HFFc6 (cell line): ENCODE data around the gene HCFC2. TPM values are rescaled to one million over a fixed set of nuclear protein-coding genes. Genes with fewer than 3 reads are reported as not detected.

Source experiments
- DNase-seq: peaks from one replicate; pipeline ENCODE4 v3.0.0-alpha.2; 2018
- H3K27ac Mint-ChIP-seq: 2 replicates; pipeline ENCODE4 v1.8.0; 2020; ENCODE audit warnings: mild to moderate bottlenecking, mixed read lengths
- H3K27me3 Mint-ChIP-seq: 2 replicates; pipeline ENCODE4 v1.8.0; 2021; ENCODE audit warnings: mild to moderate bottlenecking, moderate library complexity, mixed read lengths; ENCODE audit not compliant: insufficient read depth
- H3K36me3 Mint-ChIP-seq: 2 replicates; pipeline ENCODE4 v1.8.0; 2021; ENCODE audit warnings: low read depth, mixed read lengths
- H3K4me1 Mint-ChIP-seq: 2 replicates; pipeline ENCODE4 v1.8.0; 2020; ENCODE audit warnings: low read depth, mixed read lengths
- H3K4me3 Mint-ChIP-seq: 2 replicates; pipeline ENCODE4 v1.8.0; 2020; ENCODE audit warnings: mild to moderate bottlenecking, moderate library complexity, mixed read lengths
- H3K9me3 Mint-ChIP-seq: 2 replicates; pipeline ENCODE4 v1.8.0; 2020; ENCODE audit warnings: mild to moderate bottlenecking, mixed read lengths
- total RNA-seq, 6 experiments: library from RNA; stranded (reverse); fragmentation: NEBNext Ultra II Directional; extraction: Animal tissue kit (Norgen Biotek cat#: 25700); gene quantifications; 2 replicates in 1 of 6; 3 replicates in 5 of 6; pipeline ENCODE4 v1.2.3, GENCODE V29; 2021
- TF ChIP-seq, protein P1 (sequence below): fragments of 200-600 bp; sonication (generic); IDR thresholded peaks from 2 replicates; pipeline ENCODE4 v1.5.0; 2021; ENCODE audit warnings: antibody characterized with exemption, mild to moderate bottlenecking

Gene HCFC2
- total RNA-seq, 6 experiments from 2014 or later, result 19.6 to 23.8 (median 21.9) TPM

- no peaks in the 10 kb centered on the region for H3K36me3 Mint-ChIP-seq
- H3K4me3 Mint-ChIP-seq, result no peak overlapping the region
- H3K9me3 Mint-ChIP-seq, result no peaks in the 10 kb centered on the region
- no peak for DNase-seq
- no peaks in the 10 kb centered on the region; the same call in 1 of the 2 replicates for H3K27me3 Mint-ChIP-seq
- H3K27ac Mint-ChIP-seq, result no peak overlapping the region
- TF ChIP-seq, protein P1, sequence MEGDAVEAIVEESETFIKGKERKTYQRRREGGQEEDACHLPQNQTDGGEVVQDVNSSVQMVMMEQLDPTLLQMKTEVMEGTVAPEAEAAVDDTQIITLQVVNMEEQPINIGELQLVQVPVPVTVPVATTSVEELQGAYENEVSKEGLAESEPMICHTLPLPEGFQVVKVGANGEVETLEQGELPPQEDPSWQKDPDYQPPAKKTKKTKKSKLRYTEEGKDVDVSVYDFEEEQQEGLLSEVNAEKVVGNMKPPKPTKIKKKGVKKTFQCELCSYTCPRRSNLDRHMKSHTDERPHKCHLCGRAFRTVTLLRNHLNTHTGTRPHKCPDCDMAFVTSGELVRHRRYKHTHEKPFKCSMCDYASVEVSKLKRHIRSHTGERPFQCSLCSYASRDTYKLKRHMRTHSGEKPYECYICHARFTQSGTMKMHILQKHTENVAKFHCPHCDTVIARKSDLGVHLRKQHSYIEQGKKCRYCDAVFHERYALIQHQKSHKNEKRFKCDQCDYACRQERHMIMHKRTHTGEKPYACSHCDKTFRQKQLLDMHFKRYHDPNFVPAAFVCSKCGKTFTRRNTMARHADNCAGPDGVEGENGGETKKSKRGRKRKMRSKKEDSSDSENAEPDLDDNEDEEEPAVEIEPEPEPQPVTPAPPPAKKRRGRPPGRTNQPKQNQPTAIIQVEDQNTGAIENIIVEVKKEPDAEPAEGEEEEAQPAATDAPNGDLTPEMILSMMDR, result no peak
- H3K4me1 Mint-ChIP-seq, result peaks cover 19% of the 10 kb centered on the region
Measured at GRCh38 chr12:104054681-104055346, 9.5 kb upstream of the HCFC2 start.

- no peaks in the 10 kb centered on the region; the same call in 1 of the 2 replicates for H3K27me3 Mint-ChIP-seq
Measured at GRCh38 chr12:104055686-104056388, 8.5 kb upstream of the HCFC2 start.

DNA sequence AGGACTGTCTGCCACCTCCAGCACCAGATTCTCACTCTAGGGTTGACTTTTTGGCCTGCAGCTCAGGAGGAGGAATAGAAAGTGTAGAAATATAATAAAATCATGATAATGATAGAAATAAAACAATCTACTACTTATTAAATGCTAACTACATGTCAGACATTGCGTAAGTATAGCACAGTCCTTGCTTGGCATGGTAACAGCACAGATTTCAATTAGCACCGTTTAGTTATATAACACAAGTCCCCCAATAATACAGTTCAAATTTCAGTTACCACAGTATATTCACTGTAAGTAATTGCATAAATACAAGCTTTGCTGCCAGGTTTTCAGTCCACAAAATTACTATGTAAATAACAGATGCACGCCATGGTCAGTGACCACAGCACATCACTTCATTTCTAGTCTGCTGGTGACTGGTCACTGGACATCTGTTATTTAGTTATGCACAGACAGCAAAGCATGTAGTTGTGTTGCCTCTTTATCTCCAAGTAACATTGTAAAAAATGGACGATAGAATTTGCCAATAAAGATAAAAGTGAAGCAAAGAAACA is 7.8 kb upstream of the HCFC2 start:
- TF ChIP-seq, protein P1, result no peak
- no peaks in the 10 kb centered on the region; the same call in 1 of the 2 replicates for H3K27me3 Mint-ChIP-seq
- no peak for DNase-seq
- H3K4me3 Mint-ChIP-seq, result no peak overlapping the region
- H3K9me3 Mint-ChIP-seq, result no peaks in the 10 kb centered on the region
- no peak overlapping the region for H3K27ac Mint-ChIP-seq
- H3K36me3 Mint-ChIP-seq, result no peaks in the 10 kb centered on the region
- H3K4me1 Mint-ChIP-seq, result peaks cover 9% of the 10 kb centered on the region

More at GRCh38 chr12:104055686-104056388, 8.5 kb upstream of the HCFC2 start:
- Mint-ChIP-seq H3K4me3 (no peak overlapping the region; the same call in 1 of the 2 replicates), H3K27ac (no peak overlapping the region), H3K9me3 (no peaks in the 10 kb centered on the region), H3K4me1 (peaks cover 9% of the 10 kb centered on the region), H3K36me3 (no peaks in the 10 kb centered on the region)
- TF ChIP-seq, protein P1, result no peak
- DNase-seq, result no peak

GRCh38 chr12:104057771-104058197 is 6.5 kb upstream of the HCFC2 start:
- Mint-ChIP-seq H3K4me1 (peaks cover 11% of the 10 kb centered on the region), H3K9me3 (no peaks in the 10 kb centered on the region), H3K4me3 (no peak overlapping the region), H3K27ac (no peak overlapping the region), H3K27me3 (no peaks in the 10 kb centered on the region; the same call in 1 of the 2 replicates), H3K36me3 (no peaks in the 10 kb centered on the region)
- TF ChIP-seq, protein P1, result peak; percentile 81
- no peak for DNase-seq

GRCh38 chr12:104058802-104059201 is 5.5 kb upstream of the HCFC2 start:
- H3K36me3 Mint-ChIP-seq, result no peaks in the 10 kb centered on the region
- H3K27me3 Mint-ChIP-seq, result no peaks in the 10 kb centered on the region; the same call in 1 of the 2 replicates
- H3K9me3 Mint-ChIP-seq, result no peaks in the 10 kb centered on the region

More at GRCh38 chr12:104058802-104059201, 5.5 kb upstream of the HCFC2 start:
- Mint-ChIP-seq H3K4me1 (peaks cover 20% of the 10 kb centered on the region), H3K27ac (no peak overlapping the region), H3K4me3 (no peak overlapping the region)
- TF ChIP-seq, protein P1, result no peak
- no peak for DNase-seq
